IMR-90 (cell line): ENCODE measurements around the gene DCHS2. TPM values are rescaled to one million over a fixed set of nuclear protein-coding genes. Genes with fewer than 3 reads are reported as not detected.

Experiments
- ATAC-seq: fragments of 200-7000 bp; cut with Tn5 transposase; 2 replicates; pipeline ENCODE4 v1.9.1; 2020; ENCODE audit warnings: low read depth, mild to moderate bottlenecking, moderate library complexity
- BruUV-seq: library from RNA; stranded (reverse); fragments of 400-500 nt; replicated peaks from 2 replicates; lab custom pipeline; 2021; lab: Mats Ljungman, UMichigan
- CTCF ChIA-PET: fragments of 300-600 bp; formaldehyde crosslinking; extraction: SDS; loops from one replicate; lab custom pipeline; 2021; ENCODE audit warnings: antibody characterized with exemption; lab: Yijun Ruan, JAX
- POLR2A ChIA-PET: fragments of 300-600 bp; sonication (Branson Sonifier 250); formaldehyde crosslinking; loops from one replicate; lab custom pipeline; 2022; ENCODE audit warnings: antibody characterized with exemption; ENCODE audit not compliant: unreplicated experiment; lab: Charles Lee
- DNase-seq: peaks from one replicate; pipeline ENCODE4 v3.0.0; 2013
- H2AFZ ChIP-seq: replicated peaks from 2 replicates; pipeline ENCODE3; 2013; ENCODE audit warnings: low read length, mild to moderate bottlenecking; ENCODE audit not compliant: poor library complexity
- H2AK5ac ChIP-seq: 2 replicates; pipeline ENCODE4 v1.6.1; 2013; ENCODE audit warnings: low read depth, low read length, inconsistent platforms
- H2AK9ac ChIP-seq: replicated peaks from 2 replicates; pipeline ENCODE3; 2013; ENCODE audit warnings: mild to moderate bottlenecking, low read depth, low read length, moderate library complexity; ENCODE audit not compliant: poor library complexity
- H2BK120ac ChIP-seq: 2 replicates; pipeline ENCODE4 v1.6.1; 2013; ENCODE audit warnings: low read depth, low read length, inconsistent platforms
- H2BK15ac ChIP-seq: 3 replicates; pipeline ENCODE4 v1.6.1; 2013; ENCODE audit warnings: low read depth, low read length, inconsistent platforms
- H2BK20ac ChIP-seq: 2 replicates; pipeline ENCODE4 v1.6.1; 2013; ENCODE audit warnings: low read depth, mild to moderate bottlenecking, inconsistent platforms, low read length, moderate library complexity
- H2BK5ac ChIP-seq: 2 replicates; pipeline ENCODE4 v1.6.1; 2013; ENCODE audit warnings: mild to moderate bottlenecking, low read depth, low read length, inconsistent platforms; ENCODE audit not compliant: poor library complexity, severe bottlenecking
- H3K14ac ChIP-seq: replicated peaks from 2 replicates; pipeline ENCODE4 v1.6.1; 2013; ENCODE audit warnings: low read depth, low read length, inconsistent platforms
- H3K18ac ChIP-seq: 2 replicates; pipeline ENCODE4 v1.6.1; 2013; ENCODE audit warnings: low read depth, low read length, control low read depth
- H3K23ac ChIP-seq: 2 replicates; pipeline ENCODE4 v1.6.1; 2013; ENCODE audit warnings: low read depth, low read length, inconsistent platforms
- H3K27ac ChIP-seq: 2 replicates; pipeline ENCODE4 v1.5.1; 2013; ENCODE audit warnings: mild to moderate bottlenecking, control low read depth, low read length; ENCODE audit not compliant: insufficient read depth
- H3K27me3 ChIP-seq: 2 replicates; pipeline ENCODE4 v1.6.1; 2013; ENCODE audit warnings: low read length; ENCODE audit not compliant: control insufficient read depth, insufficient read depth
- H3K36me3 ChIP-seq: 2 replicates; pipeline ENCODE4 v1.6.1; 2013; ENCODE audit warnings: low read length, mixed read lengths; ENCODE audit not compliant: control insufficient read depth, insufficient read depth
- H3K4ac ChIP-seq: 2 replicates; pipeline ENCODE4 v1.6.1; 2013; ENCODE audit warnings: low read depth, low read length, inconsistent platforms
- H3K4me1 ChIP-seq: 2 replicates; pipeline ENCODE4 v1.6.1; 2013; ENCODE audit warnings: low read length, mixed read lengths; ENCODE audit not compliant: control insufficient read depth, insufficient read depth
- H3K4me2 ChIP-seq: 2 replicates; pipeline ENCODE4 v1.6.1; 2013; ENCODE audit warnings: low read depth, mild to moderate bottlenecking, control low read depth, low read length, moderate library complexity
- H3K4me3 ChIP-seq: 2 replicates; pipeline ENCODE4 v1.5.1; 2013; ENCODE audit warnings: low read depth, mild to moderate bottlenecking, control low read depth, low read length, moderate library complexity; ENCODE audit not compliant: insufficient read depth
- H3K56ac ChIP-seq: 2 replicates; pipeline ENCODE4 v1.6.1; 2013; ENCODE audit warnings: low read length, inconsistent platforms; ENCODE audit not compliant: insufficient read depth; ENCODE audit errors: extremely low read depth
- H3K79me1 ChIP-seq, 2 experiments: 2 replicates each; pipeline ENCODE4 v1.6.1; 2013; ENCODE audit warnings: low read length in 2 of 2, inconsistent platforms in 1 of 2, low read depth in 1 of 2
- H3K9ac ChIP-seq: 2 replicates; pipeline ENCODE4 v1.6.1; 2013; ENCODE audit warnings: low read depth, low read length, control low read depth
- H3K9me1 ChIP-seq: 2 replicates; pipeline ENCODE4 v1.6.1; 2013; ENCODE audit warnings: low read length, inconsistent platforms; ENCODE audit not compliant: insufficient read depth
- H3K9me3 ChIP-seq: 2 replicates; pipeline ENCODE4 v1.6.1; 2013; ENCODE audit warnings: low read length; ENCODE audit not compliant: control insufficient read depth, insufficient read depth
- H4K20me1 ChIP-seq: 2 replicates; pipeline ENCODE4 v1.6.1; 2013; ENCODE audit warnings: low read length, inconsistent platforms; ENCODE audit not compliant: insufficient read depth
- H4K5ac ChIP-seq: 2 replicates; pipeline ENCODE4 v1.6.1; 2013; ENCODE audit warnings: mild to moderate bottlenecking, low read depth, low read length, control low read depth
- H4K8ac ChIP-seq, 2 experiments: 2 replicates each; pipeline ENCODE4 v1.6.1; 2013; ENCODE audit warnings: low read depth in 2 of 2, low read length in 2 of 2, control low read depth in 1 of 2, inconsistent platforms in 1 of 2
- H4K91ac ChIP-seq: 2 replicates; pipeline ENCODE4 v1.6.1; 2013; ENCODE audit warnings: low read depth, low read length, inconsistent platforms; ENCODE audit not compliant: insufficient read depth
- BHLHE40 ChIP-seq: fragments of 150-350 bp; IDR thresholded peaks from 2 replicates; pipeline ENCODE4 v1.6.1; 2016; ENCODE audit warnings: mild to moderate bottlenecking, low read depth, low read length
- CHD1 ChIP-seq: IDR thresholded peaks from 2 replicates; pipeline ENCODE4 v1.6.1; 2012; ENCODE audit warnings: low read depth, low read length, improper control_type of control experiment
- FOS ChIP-seq: fragments of 150-350 bp; IDR thresholded peaks from 2 replicates; pipeline ENCODE4 v1.6.1; 2016; ENCODE audit warnings: low read depth, low read length
- NFE2L2 ChIP-seq: fragments of 150-350 bp; IDR thresholded peaks from 2 replicates; pipeline ENCODE4 v1.6.1; 2016; ENCODE audit warnings: low read depth, mild to moderate bottlenecking, low read length
- POLR2A ChIP-seq: IDR thresholded peaks from 2 replicates; pipeline ENCODE4 v1.6.1; 2012; ENCODE audit warnings: mild to moderate bottlenecking, low read depth, low read length
- RAD21 ChIP-seq: IDR thresholded peaks from 2 replicates; pipeline ENCODE4 v1.6.1; 2012; ENCODE audit warnings: low read length, improper control_type of control experiment
- RCOR1 ChIP-seq: IDR thresholded peaks from 2 replicates; pipeline ENCODE4 v1.6.1; 2012; ENCODE audit warnings: mild to moderate bottlenecking, low read length, improper control_type of control experiment; ENCODE audit not compliant: insufficient replicate concordance
- RFX5 ChIP-seq: IDR thresholded peaks from 2 replicates; pipeline ENCODE4 v1.8.0; 2012; ENCODE audit warnings: low read depth, mild to moderate bottlenecking, low read length, moderate library complexity
- SMC3 ChIP-seq: fragments of 150-350 bp; IDR thresholded peaks from 2 replicates; pipeline ENCODE4 v1.6.1; 2016; ENCODE audit warnings: low read depth, mild to moderate bottlenecking, antibody characterized with exemption, low read length, moderate library complexity
- USF2 ChIP-seq: fragments of 150-350 bp; IDR thresholded peaks from 2 replicates; pipeline ENCODE4 v1.6.1; 2017; ENCODE audit warnings: mild to moderate bottlenecking, antibody characterized with exemption, low read length, low read depth
- WGBS, 2 experiments: methylation state at CpG; one replicate each; pipeline versions ENCODE4 v1.1.5 to v1.1.7; 2013; ENCODE audit warnings: missing lambda C conversion rate in 2 of 2; ENCODE audit not compliant: insufficient read length in 1 of 2; ENCODE audit errors: extremely low coverage in 2 of 2; 5-methylcytosine and 5-hydroxymethylcytosine counted together
- dilution Hi-C: fragments of 300-500 bp; cut with HindIII; formaldehyde crosslinking; loops from one replicate; pipeline ENCODE4 v1.14.3; 2018; ENCODE audit warnings: low sequenced_read_pairs; ENCODE audit not compliant: unreplicated experiment
- in situ Hi-C: fragments of 300-500 bp; cut with MboI; formaldehyde crosslinking; loops from 3 replicates; pipeline ENCODE4 v1.14.3; 2019; ENCODE audit warnings: low sequenced_read_pairs, inconsistent platforms, mixed read lengths
- intact Hi-C: fragments of 100-400 bp; cut with micrococcal nuclease; formaldehyde crosslinking; loops from 2 replicates; pipeline ENCODE4 v1.10.0; 2022
- polyA plus RNA-seq, 3 experiments: library from polyadenylated mRNA; depleted of rRNA; stranded (reverse); fragments of >200 nt; gene quantifications; 2 replicates each; pipeline ENCODE4 v1.2.3, GENCODE V29; 2012; ENCODE audit warnings: low replicate concordance in 1 of 3
- total RNA-seq: library from RNA; depleted of rRNA; stranded (reverse); fragments of >200 nt; gene quantifications from 2 replicates; pipeline ENCODE4 v1.2.3, GENCODE V29; 2012
- TF ChIP-seq, protein P1 (sequence below): fragments of 150-350 bp; IDR thresholded peaks from 2 replicates; pipeline ENCODE4 v1.6.1; 2016; ENCODE audit warnings: low read depth, mild to moderate bottlenecking, low read length, moderate library complexity, borderline replicate concordance

DCHS2 gene
- total and polyA plus RNA-seq, 2 of the 4 experiments (the other 2 are of a cell fraction) = not detected

- intact Hi-C loops = no loop called here
- Histone ChIP-seq H2BK15ac (no peak overlapping the region), H3K36me3 (no peaks in the 10 kb centered on the region), H3K4me2 (no peak overlapping the region), H4K8ac (no peak overlapping the region), H3K56ac (no peak overlapping the region), H3K27me3 (no peaks in the 10 kb centered on the region; the same call in 1 of the 2 replicates), H2AK9ac (no peak overlapping the region), H3K14ac (no peak overlapping the region), H3K4ac (no peak overlapping the region), H3K9me3 (no peaks in the 10 kb centered on the region), H2BK5ac (no peak overlapping the region), H4K91ac (no peak overlapping the region), H2AFZ (no peak overlapping the region), H2BK120ac (no peak overlapping the region), H3K27ac (no peak overlapping the region), H3K4me3 (no peak overlapping the region), H3K9me1 (0 out of 2 replicates have a peak, but pooled peaks cover 4% of the 10 kb centered on the region), H3K9ac (no peak overlapping the region), H3K18ac (no peak overlapping the region), H3K79me1 (no peaks in the 10 kb centered on the region), H4K20me1 (no peaks in the 10 kb centered on the region), H3K23ac (no peak overlapping the region), H2AK5ac (no peak overlapping the region), H2BK20ac (no peak overlapping the region), H3K4me1 (no peaks in the 10 kb centered on the region), H4K5ac (no peak overlapping the region)
- ATAC-seq (no peak), DNase-seq (no peak)
- ChIA-PET CTCF (interaction anchor here (1.2 kb wide), 1 partner anchor 24 kb away, joined by 4 read pairs; no protein-coding TSS in a partner anchor), POLR2A (no interaction called here)
- in situ Hi-C loops = no loop called here
- WGBS, 2 experiments = no CpG with 5 or more reads among the region's 4 CpGs
- no TSS peak for BruUV-seq
- dilution Hi-C loops = no loop called here
- TF ChIP-seq RAD21 = no peak
- TF ChIP-seq NFE2L2 = no peak
- TF ChIP-seq POLR2A = no peak
- no peak for TF ChIP-seq RCOR1
- TF ChIP-seq FOS = no peak
- no peak for TF ChIP-seq USF2
- TF ChIP-seq CHD1 = no peak
- TF ChIP-seq RFX5 = no peak
- TF ChIP-seq SMC3 = no peak
- TF ChIP-seq, protein P1, sequence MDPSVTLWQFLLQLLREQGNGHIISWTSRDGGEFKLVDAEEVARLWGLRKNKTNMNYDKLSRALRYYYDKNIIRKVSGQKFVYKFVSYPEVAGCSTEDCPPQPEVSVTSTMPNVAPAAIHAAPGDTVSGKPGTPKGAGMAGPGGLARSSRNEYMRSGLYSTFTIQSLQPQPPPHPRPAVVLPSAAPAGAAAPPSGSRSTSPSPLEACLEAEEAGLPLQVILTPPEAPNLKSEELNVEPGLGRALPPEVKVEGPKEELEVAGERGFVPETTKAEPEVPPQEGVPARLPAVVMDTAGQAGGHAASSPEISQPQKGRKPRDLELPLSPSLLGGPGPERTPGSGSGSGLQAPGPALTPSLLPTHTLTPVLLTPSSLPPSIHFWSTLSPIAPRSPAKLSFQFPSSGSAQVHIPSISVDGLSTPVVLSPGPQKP = no peak
- no peak for TF ChIP-seq BHLHE40
Measured at GRCh38 chr4:154529728-154530519, 38.3 kb upstream of the DCHS2 start.
